Endodermal cell (in vitro differentiated cells): Measurements from ENCODE around the gene ZDHHC4. TPM values are rescaled to one million over a fixed set of nuclear protein-coding genes. Genes with fewer than 3 reads are reported as not detected.
A peak's percentile ranks its signal among the peaks of the same experiment; 100 is the strongest.

ENCODE experiments used
- DNase-seq: peaks from one replicate; pipeline ENCODE4 v3.0.0-alpha.2; 2017
- H3K27ac ChIP-seq: 2 replicates; pipeline ENCODE4 v1.5.1; 2013; ENCODE audit warnings: mild to moderate bottlenecking, low read depth, low read length, moderate library complexity
- H3K27me3 ChIP-seq: 2 replicates; pipeline ENCODE4 v1.6.1; 2013; ENCODE audit warnings: mild to moderate bottlenecking, low read length, moderate library complexity; ENCODE audit not compliant: insufficient read depth, control insufficient read depth, poor library complexity, severe bottlenecking
- H3K36me3 ChIP-seq: 2 replicates; pipeline ENCODE4 v1.7.0; 2013; ENCODE audit warnings: mild to moderate bottlenecking, low read length, moderate library complexity; ENCODE audit not compliant: control insufficient read depth, insufficient read depth
- H3K4me1 ChIP-seq: one replicate; pipeline ENCODE4 v1.7.0; 2013; ENCODE audit warnings: low read length; ENCODE audit not compliant: control insufficient read depth, insufficient read depth
- H3K4me3 ChIP-seq: 2 replicates; pipeline ENCODE4 v1.5.1; 2013; ENCODE audit warnings: mild to moderate bottlenecking, low read length, moderate library complexity
- H3K9ac ChIP-seq: 2 replicates; pipeline ENCODE4 v1.6.1; 2013; ENCODE audit warnings: mild to moderate bottlenecking, low read length, moderate library complexity; ENCODE audit not compliant: poor library complexity, severe bottlenecking; ENCODE audit errors: extremely low read depth
- H3K9me3 ChIP-seq: 2 replicates; pipeline ENCODE4 v1.6.1; 2013; ENCODE audit warnings: mild to moderate bottlenecking, low read length, moderate library complexity; ENCODE audit not compliant: control insufficient read depth
- H3K27ac Mint-ChIP-seq: 2 replicates; pipeline ENCODE4 v1.8.0; 2020; ENCODE audit warnings: mixed read lengths
- H3K27me3 Mint-ChIP-seq: 2 replicates; pipeline ENCODE4 v1.8.0; 2021; ENCODE audit warnings: mild to moderate bottlenecking, mixed read lengths; ENCODE audit not compliant: insufficient read depth
- H3K36me3 Mint-ChIP-seq: 2 replicates; pipeline ENCODE4 v1.8.0; 2020; ENCODE audit warnings: low read depth, mixed read lengths
- H3K4me1 Mint-ChIP-seq: 2 replicates; pipeline ENCODE4 v1.8.0; 2020; ENCODE audit warnings: mixed read lengths
- H3K4me3 Mint-ChIP-seq: 2 replicates; pipeline ENCODE4 v1.8.0; 2020; ENCODE audit warnings: mild to moderate bottlenecking, moderate library complexity, mixed read lengths
- H3K9me3 Mint-ChIP-seq: 2 replicates; pipeline ENCODE4 v1.8.0; 2020; ENCODE audit warnings: mild to moderate bottlenecking, mixed read lengths
- CTCF ChIP-seq: fragments of 200-600 bp; sonication (generic); conservative IDR thresholded peaks from 2 replicates; pipeline ENCODE4 v1.5.0; 2021; ENCODE audit warnings: antibody characterized with exemption, mild to moderate bottlenecking
- WGBS, 2 experiments: methylation state at CpG; one replicate each; pipeline versions ENCODE4 v1.1.5 to v1.1.7; 2013; ENCODE audit warnings: missing lambda C conversion rate in 2 of 2, mixed read lengths in 1 of 2; ENCODE audit not compliant: insufficient coverage in 1 of 2, insufficient read length in 1 of 2; 5-methylcytosine and 5-hydroxymethylcytosine counted together
- total RNA-seq, 2 donors: library from RNA; stranded (reverse); fragmentation: NEBNext Ultra II Directional in 1 of 2; extraction: Animal tissue kit (Norgen Biotek cat#: 25700) in 1 of 2; gene quantifications; 2 replicates in 1 of 2; 3 replicates in 1 of 2; pipeline ENCODE4 v1.2.1, GENCODE V29; 2021

ZDHHC4 gene
- total RNA-seq, 2 donors from 2014 or later: 79.1 to 85.6 TPM

DNA sequence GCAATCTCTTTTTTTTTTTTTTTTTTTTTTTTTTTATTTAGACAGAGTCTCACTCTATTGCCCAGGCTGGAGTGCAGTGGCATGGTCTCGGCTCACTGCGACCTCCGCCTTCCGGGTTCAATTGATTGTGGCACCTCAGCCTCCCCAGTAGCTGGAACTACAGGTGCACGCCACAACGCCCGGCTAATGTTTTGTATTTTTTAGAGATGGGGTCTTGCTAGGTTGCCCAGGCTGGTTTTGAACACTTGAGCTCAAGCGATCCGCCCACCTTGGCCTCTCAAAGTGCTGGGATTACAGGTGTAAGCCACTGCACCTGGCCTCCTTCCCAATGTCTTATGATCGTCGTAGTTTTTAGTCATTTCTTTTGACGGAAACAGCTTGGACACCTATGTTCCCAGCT is 31.5 kb downstream of the ZDHHC4 start:
- Histone ChIP-seq H3K36me3 (peaks cover 7% of the 10 kb centered on the region), H3K9ac (no peak overlapping the region), H3K9me3 (no peaks in the 10 kb centered on the region), H3K27ac (no peak overlapping the region), H3K4me1 (peaks cover 2% of the 10 kb centered on the region), H3K4me3 (no peak overlapping the region), H3K27me3 (no peaks in the 10 kb centered on the region)
- Mint-ChIP-seq H3K4me3 (no peak overlapping the region), H3K27me3 (peaks cover 4% of the 10 kb centered on the region), H3K36me3 (peaks cover 40% of the 10 kb centered on the region), H3K9me3 (no peaks in the 10 kb centered on the region), H3K27ac (no peak overlapping the region), H3K4me1 (peaks cover 5% of the 10 kb centered on the region)
- 95 to 96% methylated on average over 12 of the region's 12 CpGs for WGBS, 2 experiments
- TF ChIP-seq CTCF: no peak
- DNase-seq: no peak

DNA sequence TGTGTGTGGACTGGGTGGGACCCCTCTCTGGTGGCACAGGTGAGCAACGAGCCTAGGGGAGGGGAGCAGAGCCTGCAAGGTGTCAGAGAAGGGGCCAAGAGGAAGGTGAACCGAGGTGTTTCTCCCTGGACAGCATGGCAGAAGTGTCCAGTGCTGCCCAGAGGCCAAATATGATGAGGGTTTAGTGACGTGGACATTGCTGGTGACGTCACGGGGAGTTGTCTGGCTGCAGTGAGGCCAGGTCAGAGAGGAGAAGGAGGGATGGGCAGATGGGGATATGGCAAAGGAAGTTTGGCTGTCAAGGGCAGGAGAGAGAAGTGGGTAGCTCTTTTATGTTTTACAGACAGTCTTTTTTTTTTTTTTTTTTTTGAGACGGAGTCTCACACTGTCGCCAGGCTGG is 35.6 kb downstream of the ZDHHC4 start:
- Histone ChIP-seq H3K9ac (no peak overlapping the region), H3K4me3 (no peak overlapping the region), H3K9me3 (no peaks in the 10 kb centered on the region), H3K36me3 (no peaks in the 10 kb centered on the region), H3K27me3 (no peaks in the 10 kb centered on the region), H3K4me1 (peaks cover 7% of the 10 kb centered on the region), H3K27ac (no peak overlapping the region)
- no peak overlapping the region for H3K4me3 Mint-ChIP-seq
- H3K27ac Mint-ChIP-seq: no peak overlapping the region
- no peak for DNase-seq
- 91 to 100% methylated on average over 5 to 7 of the region's 7 CpGs for WGBS, 2 experiments
- H3K9me3 Mint-ChIP-seq: no peaks in the 10 kb centered on the region
- no peak for TF ChIP-seq CTCF
- H3K27me3 Mint-ChIP-seq: peaks cover 4% of the 10 kb centered on the region
- H3K36me3 Mint-ChIP-seq: peaks cover 17% of the 10 kb centered on the region
- H3K4me1 Mint-ChIP-seq: peaks cover 15% of the 10 kb centered on the region

DNA sequence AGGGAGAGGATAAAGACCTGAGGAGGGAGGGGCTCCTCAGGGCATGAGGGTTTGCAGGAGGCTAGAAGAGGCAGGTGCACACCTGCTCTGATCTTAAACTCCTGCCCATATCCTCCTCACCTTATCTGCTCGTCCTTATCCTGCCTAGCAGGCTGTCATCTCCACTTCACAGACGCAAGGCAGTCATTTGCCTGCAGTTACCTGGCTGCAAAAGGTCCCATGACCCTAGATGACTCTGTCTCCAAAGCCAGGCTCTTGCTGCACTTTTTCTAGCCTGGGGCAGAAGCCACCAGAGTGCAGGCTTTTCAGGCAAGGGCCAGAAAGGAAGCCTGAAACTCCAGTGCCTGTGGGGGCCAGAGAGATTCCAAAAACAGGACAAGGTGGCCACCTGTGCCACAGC is 36.5 kb downstream of the ZDHHC4 start:
- Histone ChIP-seq H3K27ac (no peak overlapping the region), H3K9me3 (no peaks in the 10 kb centered on the region), H3K4me3 (no peak overlapping the region), H3K36me3 (peaks cover 3% of the 10 kb centered on the region), H3K27me3 (no peaks in the 10 kb centered on the region), H3K4me1 (peaks cover 7% of the 10 kb centered on the region), H3K9ac (no peak overlapping the region)
- DNase-seq: no peak
- Mint-ChIP-seq H3K4me1 (peaks cover 15% of the 10 kb centered on the region), H3K36me3 (peaks cover 21% of the 10 kb centered on the region), H3K4me3 (peak overlapping the region; percentile 16), H3K27ac (peak overlapping the region; percentile 79), H3K27me3 (peaks cover 4% of the 10 kb centered on the region), H3K9me3 (no peaks in the 10 kb centered on the region)
- no peak for TF ChIP-seq CTCF
- 52 to 84% methylated on average over 2 of the region's 2 CpGs for WGBS, 2 experiments
